Peyer's patch (tissue), 4 donors: ENCODE measurements around the gene PALD1. TPM values are rescaled to one million over a fixed set of nuclear protein-coding genes. Genes with fewer than 3 reads are reported as not detected.

ENCODE experiments used
- DNase-seq, 3 donors: peaks; one replicate each; pipeline ENCODE4 v3.0.0-alpha.2; 2017 to 2019
- H3K27ac ChIP-seq, 4 donors: fragments of 200-600 bp; sonication (generic); one replicate each; pipeline ENCODE4 v1.5.1; 2016 to 2019
- H3K27me3 ChIP-seq, 2 donors: fragments of 200-600 bp; sonication (generic); one replicate each; pipeline ENCODE4 v1.5.1; 2019
- H3K36me3 ChIP-seq, 3 donors: fragments of 200-600 bp; sonication (generic); one replicate each; pipeline ENCODE4 v1.5.1; 2016 to 2019
- H3K4me1 ChIP-seq, 4 donors: fragments of 200-600 bp; sonication (generic); one replicate each; pipeline ENCODE4 v1.5.1; 2016 to 2019
- H3K4me3 ChIP-seq, 4 donors: fragments of 200-600 bp; sonication (generic); 1 replicate in 3 of 4; 2 replicates in 1 of 4; pipeline ENCODE4 v1.5.1; 2016 to 2019; ENCODE audit warnings: mild to moderate bottlenecking in 1 of 4
- H3K9me3 ChIP-seq, 4 donors: fragments of 200-600 bp; sonication (generic); one replicate each; pipeline ENCODE4 v1.5.1; 2016 to 2019; ENCODE audit warnings: mild to moderate bottlenecking in 1 of 4
- POLR2A ChIP-seq, 2 donors: fragments of 450-650 bp; IDR thresholded peaks; one replicate each; pipeline ENCODE4 v1.5.1; 2017; ENCODE audit warnings: antibody characterized with exemption in 2 of 2, mild to moderate bottlenecking in 2 of 2, moderate library complexity in 2 of 2
- total RNA-seq, 4 donors: library from RNA; depleted of rRNA; stranded (reverse); fragments of >200 nt; gene quantifications; one replicate each; pipeline ENCODE4 v1.1.0, GENCODE V29; 2016
- TF ChIP-seq, protein P1 (sequence below), 6 experiments: fragments of 450-650 bp in 4 of 6; fragments of 200-600 bp in 2 of 6; sonication (generic) in 1 of 6; IDR thresholded peaks; one replicate each; pipeline ENCODE4 v1.5.1; 2017 to 2019; ENCODE audit warnings: antibody characterized with exemption in 6 of 6, mild to moderate bottlenecking in 3 of 6, moderate library complexity in 1 of 6

PALD1 gene
- total RNA-seq, 4 donors from 2014 or later, result 1.2 to 15.7 (median 3.6) TPM

DNA sequence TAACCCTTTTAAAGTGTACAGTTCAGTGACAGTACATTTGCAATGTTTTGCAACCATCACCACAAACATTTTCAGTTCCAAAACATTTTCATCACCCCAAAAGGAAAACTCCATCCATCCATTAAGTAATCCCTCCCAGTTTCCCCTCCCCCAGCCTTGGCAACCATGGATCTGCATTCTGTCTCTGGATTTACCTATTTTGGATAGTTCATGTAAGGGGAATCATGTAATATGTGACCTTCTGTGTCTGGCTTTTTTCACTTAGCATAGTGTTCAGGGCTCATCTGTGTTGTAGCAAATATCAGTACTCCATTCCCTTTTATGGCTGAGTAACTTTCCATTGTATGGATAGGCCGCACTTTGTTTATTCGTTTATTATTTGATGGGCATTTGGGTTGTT lies 13.0 kb downstream of the PALD1 start:
- Histone ChIP-seq H3K9me3 (no peaks in the 10 kb centered on the region), H3K36me3 (no peaks in the 10 kb centered on the region), H3K4me3 (no peak overlapping the region), H3K27ac (peak overlapping the region in 1 of 4 donors; percentile 5), H3K4me1 (peaks cover 0 to 8% (median 6%) of the 10 kb centered on the region in 4 donors), H3K27me3 (no peaks in the 10 kb centered on the region)
- no peak for DNase-seq
- no peak for TF ChIP-seq POLR2A (IDR thresholded peaks at IDR 0.05)
- TF ChIP-seq, protein P1, sequence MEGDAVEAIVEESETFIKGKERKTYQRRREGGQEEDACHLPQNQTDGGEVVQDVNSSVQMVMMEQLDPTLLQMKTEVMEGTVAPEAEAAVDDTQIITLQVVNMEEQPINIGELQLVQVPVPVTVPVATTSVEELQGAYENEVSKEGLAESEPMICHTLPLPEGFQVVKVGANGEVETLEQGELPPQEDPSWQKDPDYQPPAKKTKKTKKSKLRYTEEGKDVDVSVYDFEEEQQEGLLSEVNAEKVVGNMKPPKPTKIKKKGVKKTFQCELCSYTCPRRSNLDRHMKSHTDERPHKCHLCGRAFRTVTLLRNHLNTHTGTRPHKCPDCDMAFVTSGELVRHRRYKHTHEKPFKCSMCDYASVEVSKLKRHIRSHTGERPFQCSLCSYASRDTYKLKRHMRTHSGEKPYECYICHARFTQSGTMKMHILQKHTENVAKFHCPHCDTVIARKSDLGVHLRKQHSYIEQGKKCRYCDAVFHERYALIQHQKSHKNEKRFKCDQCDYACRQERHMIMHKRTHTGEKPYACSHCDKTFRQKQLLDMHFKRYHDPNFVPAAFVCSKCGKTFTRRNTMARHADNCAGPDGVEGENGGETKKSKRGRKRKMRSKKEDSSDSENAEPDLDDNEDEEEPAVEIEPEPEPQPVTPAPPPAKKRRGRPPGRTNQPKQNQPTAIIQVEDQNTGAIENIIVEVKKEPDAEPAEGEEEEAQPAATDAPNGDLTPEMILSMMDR (IDR thresholded peaks at IDR 0.05), result no peak

DNA sequence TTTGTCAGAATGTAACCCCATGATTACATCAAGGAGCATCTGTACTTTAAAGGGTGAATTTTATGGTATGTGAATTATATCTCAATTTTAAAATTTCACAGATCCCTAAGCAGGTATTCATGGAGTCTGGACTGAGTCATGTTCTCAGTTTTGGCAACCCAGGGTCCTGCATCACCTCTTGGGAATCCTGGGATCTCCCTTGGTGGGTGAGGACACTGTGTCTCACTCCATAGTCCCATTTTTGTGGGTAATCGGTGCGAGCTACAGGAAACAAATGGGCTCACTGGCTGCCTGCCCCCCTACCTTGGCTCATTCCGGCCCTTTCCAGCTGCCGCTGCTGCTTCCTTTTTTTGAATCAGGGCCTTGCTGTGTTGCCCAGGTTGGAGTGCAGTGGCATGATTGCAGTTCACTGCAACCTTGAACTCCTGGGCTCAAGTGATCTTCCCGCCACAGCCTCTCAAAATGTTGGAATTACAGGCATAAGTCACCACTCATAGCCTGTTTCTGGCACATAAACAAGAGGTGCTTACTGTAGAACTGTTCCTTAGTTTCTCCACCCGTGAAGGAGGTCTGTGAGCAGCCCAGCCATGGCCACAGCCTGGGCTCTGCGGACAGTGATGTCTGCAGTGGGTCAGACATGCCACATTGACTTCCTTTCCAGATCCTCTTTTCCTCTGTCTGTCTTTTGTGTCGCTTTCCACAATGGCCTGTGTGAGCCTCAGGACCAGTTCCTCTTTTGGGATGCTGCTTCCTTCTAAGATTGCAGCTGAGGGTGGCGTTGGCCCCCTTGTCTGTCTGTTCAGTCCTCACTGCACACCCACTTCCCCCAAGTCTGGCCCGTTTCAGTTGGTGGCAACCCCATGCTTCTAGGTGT lies 14.5 kb downstream of the PALD1 start:
- H3K4me1 ChIP-seq, result peaks cover 0 to 8% (median 6%) of the 10 kb centered on the region in 4 donors
- H3K27ac ChIP-seq, result peak overlapping the region in 3 of 4 donors; percentile 17 to 78 (median 55)
- TF ChIP-seq, protein P1 (IDR thresholded peaks at IDR 0.05), result no peak
- TF ChIP-seq POLR2A (IDR thresholded peaks at IDR 0.05), result no peak

DNA sequence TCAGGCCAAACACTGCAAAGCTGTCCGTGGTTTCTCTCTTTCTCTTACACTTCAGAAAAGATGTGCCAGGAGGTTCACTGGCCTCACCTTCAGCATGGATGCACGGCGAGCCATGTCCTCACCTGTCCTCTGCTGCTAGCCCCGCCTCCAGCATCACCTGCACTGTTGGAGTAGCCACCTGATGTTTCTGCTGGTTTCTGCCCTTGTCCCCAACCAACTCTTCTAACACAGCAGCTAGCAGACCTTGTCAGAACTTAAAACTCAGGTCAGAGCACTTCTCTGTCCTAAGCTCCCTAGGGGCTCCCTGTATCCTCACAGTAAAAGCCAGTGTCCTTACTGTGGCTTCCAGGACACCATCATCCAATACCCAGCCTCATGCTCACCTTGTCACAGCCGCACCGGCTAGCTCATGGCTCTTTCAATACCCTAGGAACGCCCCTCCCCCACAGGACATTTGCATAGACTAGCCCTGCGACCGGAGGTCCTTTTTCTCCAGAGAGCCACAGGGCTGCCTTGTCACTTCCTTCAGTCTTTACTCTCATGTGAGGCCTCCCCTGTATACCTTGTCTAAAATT lies 15.2 kb downstream of the PALD1 start:
- H3K9me3 ChIP-seq, result no peaks in the 10 kb centered on the region
- peak overlapping the region in 3 of 4 donors; percentile 17 to 78 (median 55) for H3K27ac ChIP-seq
- H3K27me3 ChIP-seq, result no peaks in the 10 kb centered on the region
- TF ChIP-seq, protein P1 (IDR thresholded peaks at IDR 0.05), result no peak
- TF ChIP-seq POLR2A (IDR thresholded peaks at IDR 0.05), result no peak
- H3K4me3 ChIP-seq, result peak overlapping the region in 1 of 4 donors; percentile 7
- H3K4me1 ChIP-seq, result peaks cover 0 to 8% (median 6%) of the 10 kb centered on the region in 4 donors
- H3K36me3 ChIP-seq, result no peaks in the 10 kb centered on the region
- DNase-seq, result peak in 2 of 3 donors; percentile 93 to 96

More for the DNA sequence above, 14.5 kb downstream of the PALD1 start:
- Histone ChIP-seq H3K36me3 (no peaks in the 10 kb centered on the region), H3K9me3 (no peaks in the 10 kb centered on the region), H3K27me3 (no peaks in the 10 kb centered on the region), H3K4me3 (peak overlapping the region in 1 of 4 donors; percentile 7)
- peak in 2 of 3 donors; percentile 77 to 78 for DNase-seq

DNA sequence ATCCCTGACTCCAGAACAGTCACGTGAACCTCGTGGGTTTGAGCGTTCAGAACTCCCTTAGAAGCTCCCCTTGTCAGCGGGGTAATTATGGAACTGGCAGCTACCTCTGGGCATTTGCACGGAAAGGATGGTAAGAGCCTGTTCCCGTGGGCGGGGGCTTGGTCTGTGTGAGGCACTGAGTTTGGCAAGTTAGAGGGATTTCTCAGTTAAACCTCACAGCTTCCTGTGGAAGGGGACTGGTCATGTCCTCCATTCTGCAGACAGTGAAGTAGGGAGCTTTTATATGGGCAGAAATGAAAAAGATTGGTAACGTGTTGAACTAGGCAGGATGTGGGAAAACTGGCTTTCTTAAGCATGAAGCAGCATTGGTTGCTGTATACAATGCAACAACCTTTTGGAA lies 16.0 kb downstream of the PALD1 start:
- Histone ChIP-seq H3K27ac (peak overlapping the region; percentile 17 to 78 (median 50)), H3K4me3 (no peak overlapping the region), H3K4me1 (peaks cover 0 to 15% (median 13%) of the 10 kb centered on the region in 4 donors), H3K27me3 (no peaks in the 10 kb centered on the region), H3K36me3 (no peaks in the 10 kb centered on the region), H3K9me3 (no peaks in the 10 kb centered on the region)
- no peak for TF ChIP-seq POLR2A (IDR thresholded peaks at IDR 0.05)
- TF ChIP-seq, protein P1 (IDR thresholded peaks at IDR 0.05), result no peak
- DNase-seq, result no peak

DNA sequence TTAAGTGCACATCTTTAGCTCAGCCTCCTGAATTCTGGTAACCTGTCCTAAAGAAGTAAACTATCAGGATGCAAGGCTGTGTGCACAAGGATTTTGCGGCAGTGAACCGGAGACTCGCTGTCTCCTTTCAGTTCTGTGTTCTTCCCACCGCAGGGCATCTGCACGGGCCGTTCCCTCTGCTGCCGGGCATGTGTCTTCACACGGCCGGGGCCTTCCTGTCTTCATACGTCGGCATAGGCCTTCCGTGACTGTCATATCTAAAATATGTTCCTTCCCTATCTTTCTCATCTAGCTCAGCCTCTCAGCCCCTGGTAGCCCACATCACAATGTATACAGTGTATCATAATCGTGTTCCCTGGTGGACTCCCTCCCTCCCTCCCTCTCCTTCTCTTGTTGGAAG lies 16.4 kb downstream of the PALD1 start:
- Histone ChIP-seq H3K9me3 (no peaks in the 10 kb centered on the region), H3K27ac (peak overlapping the region; percentile 46 to 78 (median 50)), H3K36me3 (no peaks in the 10 kb centered on the region), H3K4me3 (no peak overlapping the region), H3K4me1 (peaks cover 0 to 20% (median 14%) of the 10 kb centered on the region in 4 donors), H3K27me3 (no peaks in the 10 kb centered on the region)
- TF ChIP-seq, protein P1 (IDR thresholded peaks at IDR 0.05), result no peak
- TF ChIP-seq POLR2A (IDR thresholded peaks at IDR 0.05), result no peak
- DNase-seq, result peak in 2 of 3 donors; percentile 74 to 78
